Measurements from ENCODE around the gene METTL9.

DNA sequence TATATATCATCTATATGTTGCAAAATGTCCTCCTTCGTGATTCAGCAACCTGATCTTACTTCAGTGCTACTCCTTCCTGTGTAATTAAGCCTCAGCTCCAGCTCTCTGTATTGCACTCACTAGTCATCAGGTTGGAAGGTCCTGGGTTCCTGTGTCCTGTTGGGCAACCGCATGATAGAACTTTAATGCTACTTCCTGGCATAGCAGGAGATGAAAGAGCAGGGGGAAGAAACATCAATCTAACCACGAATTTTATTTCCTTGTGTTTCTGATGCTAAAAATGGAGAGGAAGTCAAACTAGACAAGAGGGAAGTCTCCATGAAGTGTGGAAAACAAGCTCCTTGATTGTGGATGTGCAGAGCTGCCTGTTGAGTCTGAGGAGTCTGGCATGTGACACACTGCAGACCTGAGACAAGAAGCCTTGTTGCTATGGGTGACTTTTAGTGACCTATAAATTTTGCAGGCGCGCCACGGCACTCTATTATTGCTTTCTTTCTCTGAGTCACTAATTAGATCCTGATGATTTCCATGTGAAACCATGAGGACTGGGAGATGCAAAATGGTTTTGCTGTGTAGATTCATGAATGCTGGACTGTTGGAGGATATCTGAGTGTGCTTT, 27.4 kb downstream of the METTL9 start:
- TF ChIP-seq ZFX (IDR thresholded peaks at IDR 0.05; ENCODE audit: borderline replicate concordance), result no peak
- TF ChIP-seq, protein P1, sequence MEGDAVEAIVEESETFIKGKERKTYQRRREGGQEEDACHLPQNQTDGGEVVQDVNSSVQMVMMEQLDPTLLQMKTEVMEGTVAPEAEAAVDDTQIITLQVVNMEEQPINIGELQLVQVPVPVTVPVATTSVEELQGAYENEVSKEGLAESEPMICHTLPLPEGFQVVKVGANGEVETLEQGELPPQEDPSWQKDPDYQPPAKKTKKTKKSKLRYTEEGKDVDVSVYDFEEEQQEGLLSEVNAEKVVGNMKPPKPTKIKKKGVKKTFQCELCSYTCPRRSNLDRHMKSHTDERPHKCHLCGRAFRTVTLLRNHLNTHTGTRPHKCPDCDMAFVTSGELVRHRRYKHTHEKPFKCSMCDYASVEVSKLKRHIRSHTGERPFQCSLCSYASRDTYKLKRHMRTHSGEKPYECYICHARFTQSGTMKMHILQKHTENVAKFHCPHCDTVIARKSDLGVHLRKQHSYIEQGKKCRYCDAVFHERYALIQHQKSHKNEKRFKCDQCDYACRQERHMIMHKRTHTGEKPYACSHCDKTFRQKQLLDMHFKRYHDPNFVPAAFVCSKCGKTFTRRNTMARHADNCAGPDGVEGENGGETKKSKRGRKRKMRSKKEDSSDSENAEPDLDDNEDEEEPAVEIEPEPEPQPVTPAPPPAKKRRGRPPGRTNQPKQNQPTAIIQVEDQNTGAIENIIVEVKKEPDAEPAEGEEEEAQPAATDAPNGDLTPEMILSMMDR (IDR thresholded peaks at IDR 0.05), result no peak
